Stimulated activated CD4-positive, alpha-beta T cell treated with anti-CD3 and anti-CD28 coated beads, Interleukin-4, amount 100 ng/mL, for 24 hours (primary cell): Measurements from ENCODE around the gene ZMYND11.

Experiments
- DNase-seq: peaks from one replicate; pipeline ENCODE4 v3.0.0-alpha.2; 2020

ZMYND11 gene

DNA sequence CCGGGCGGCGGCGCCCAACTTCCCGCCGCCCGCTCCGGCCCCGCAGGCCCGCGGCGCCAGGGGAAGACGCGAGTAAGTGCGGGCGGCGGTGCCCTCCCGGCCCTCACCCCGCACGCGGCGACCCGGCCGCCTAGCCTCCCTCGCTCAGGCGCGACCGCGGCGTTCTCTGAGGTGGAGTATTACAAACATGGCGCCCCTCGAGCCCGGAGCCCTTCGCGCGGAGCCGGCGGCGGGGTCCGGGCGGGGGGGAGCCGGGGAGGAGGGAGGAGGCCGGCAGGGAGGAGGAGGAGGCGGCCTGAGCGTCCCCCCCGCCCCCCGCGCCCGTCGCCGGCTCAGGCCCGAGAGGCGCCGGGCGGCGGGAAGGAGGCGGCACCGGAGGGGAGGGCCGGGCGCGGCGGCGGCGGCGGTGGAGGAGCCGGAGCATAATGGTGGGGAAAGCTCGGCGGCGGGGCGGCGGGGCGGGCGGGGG is at the start of gene ZMYND11:
Gene ZMYND11, plus strand, starts transcription at position 324 of the 469 bp plus-strand sequence. CDS start 44,558 bp downstream, outside the sequence.
- DNase-seq: peak; percentile 61

DNA sequence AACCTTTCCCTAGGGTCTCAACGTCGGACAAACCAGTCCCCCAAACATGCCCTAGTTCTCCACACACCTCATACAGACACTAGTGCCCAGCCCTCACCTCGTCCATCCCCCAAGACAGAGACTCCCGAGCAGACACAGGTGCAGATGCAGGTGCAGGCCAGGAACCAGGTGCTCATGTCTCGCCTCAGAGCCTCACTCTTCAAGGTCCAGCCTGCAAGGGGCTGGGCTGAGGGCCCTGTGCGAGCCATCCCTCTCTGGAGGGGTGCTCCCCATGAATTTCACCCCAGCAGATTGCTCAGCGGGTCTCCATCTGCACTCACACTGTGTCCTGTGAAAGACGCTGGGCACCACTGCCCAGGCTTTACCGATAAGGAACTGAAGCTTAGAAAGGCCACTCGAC is 49.2 kb upstream of the ZMYND11 start:
- no peak for DNase-seq

DNA sequence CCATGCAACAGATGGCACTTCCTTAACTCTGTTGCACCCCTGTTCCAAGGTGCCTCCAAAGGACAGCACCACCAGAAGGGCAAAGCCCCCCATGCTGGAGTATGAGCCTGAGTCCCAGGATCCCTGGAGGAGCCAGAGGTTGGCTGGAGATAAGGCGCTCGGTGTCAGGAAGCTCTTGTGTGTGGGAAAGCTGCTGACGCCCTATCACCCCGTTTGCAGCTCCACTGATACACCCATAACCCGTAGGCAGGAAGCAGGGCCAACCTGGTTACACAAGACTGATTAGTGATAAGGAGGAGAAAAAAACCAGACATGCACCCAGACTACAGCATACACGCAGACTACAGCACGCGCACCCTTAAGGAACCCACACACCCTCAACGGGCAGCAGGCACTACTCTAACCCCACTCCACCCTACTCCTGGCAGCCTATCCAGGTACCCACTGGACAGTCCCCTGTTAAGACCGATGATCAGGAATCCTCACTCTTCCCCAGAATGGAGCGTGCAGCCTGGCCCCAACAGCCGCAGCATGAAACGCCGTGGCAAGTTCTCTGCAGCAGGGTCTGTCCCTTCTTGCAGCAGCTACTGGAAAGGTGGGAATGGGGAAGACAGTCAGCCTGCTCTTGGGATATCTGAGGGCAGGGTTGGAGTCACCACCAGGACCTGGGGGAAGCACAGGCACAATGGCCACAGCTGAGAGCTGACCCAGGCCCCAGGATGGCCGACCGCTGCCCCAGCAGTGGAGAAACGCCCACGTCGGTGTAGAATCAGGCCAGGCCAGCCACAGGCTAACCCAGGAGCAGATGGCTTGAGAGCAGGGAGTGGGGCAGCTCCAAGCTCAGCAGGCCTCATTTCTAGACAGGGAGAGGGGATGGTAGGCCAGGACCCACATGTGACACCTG is 47.8 kb upstream of the ZMYND11 start:
- no peak for DNase-seq

DNA sequence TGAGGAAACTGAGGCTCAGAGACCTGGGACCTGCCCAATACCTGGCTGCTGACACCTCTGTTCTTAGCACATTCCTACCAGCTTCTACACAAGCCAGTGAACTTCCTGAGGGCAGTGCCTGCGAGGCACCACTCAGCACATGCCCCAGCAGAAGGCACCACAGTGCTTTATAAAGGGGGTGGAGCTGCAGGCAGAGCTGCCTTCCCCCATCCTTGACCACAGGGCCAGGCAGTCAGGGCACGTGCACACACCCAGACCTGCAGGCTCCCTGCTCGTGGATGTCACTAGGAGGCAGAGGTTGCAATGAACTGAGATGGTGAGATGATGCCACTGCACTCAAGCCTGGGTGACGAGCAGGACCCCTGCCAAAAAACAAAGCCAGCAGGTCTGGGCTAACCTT is 47.0 kb upstream of the ZMYND11 start:
- no peak for DNase-seq

DNA sequence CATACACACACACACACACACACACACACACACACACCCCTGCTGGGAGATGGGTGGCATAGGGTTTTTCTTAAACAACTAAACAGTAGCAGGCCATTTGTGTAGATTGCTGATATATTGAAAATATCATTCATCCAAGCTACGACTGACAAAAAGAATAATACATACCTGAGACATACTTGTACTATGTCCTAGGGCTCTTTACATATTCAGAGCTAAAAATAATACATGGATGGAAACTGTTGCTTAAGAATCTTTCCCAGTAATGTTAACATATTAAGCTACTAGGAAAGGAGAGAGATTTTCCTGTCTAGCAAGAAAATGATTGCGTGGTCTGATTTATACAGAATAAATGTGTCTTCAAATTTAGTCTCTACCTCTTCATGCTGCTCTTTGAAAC is 46.0 kb upstream of the ZMYND11 start:
- no peak for DNase-seq

DNA sequence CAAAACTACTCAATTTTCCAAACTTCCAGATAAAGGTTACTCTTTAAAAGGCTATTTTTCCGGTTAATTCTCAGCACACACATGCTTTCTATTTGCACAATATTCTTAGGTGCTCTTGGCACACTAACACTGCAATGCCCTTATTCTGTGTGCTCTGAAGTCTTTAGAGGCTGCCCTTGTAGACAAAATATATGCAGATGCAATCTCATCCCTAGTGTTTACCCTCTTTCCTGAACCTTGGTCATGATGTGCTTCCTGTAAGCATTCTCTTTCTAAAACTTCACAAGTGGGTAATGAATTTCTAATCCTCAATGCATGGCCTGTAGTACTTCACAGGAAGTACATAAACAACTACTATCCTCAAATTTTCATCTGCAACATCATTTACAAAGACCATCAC is 45.1 kb upstream of the ZMYND11 start:
- DNase-seq: no peak

DNA sequence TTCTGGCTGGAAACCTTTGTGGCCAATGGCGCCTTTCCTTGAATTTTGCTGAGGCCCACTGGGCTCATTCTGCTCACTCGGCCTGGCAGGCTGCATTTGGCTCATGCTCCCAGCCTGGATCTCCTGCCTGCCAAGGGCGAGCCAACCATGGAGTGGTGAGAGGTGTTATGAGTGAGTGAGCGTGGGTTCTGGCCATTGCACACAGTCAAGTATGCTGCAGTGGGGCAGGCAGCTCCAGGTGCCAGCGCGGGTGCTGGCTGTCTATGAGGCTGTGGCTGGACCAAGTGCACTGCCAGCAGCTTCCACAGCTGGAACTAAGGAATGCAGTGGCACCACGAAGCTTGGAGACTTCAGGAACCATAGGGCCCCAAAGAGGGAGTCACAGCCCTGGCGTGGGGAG is 43.9 kb upstream of the ZMYND11 start:
- DNase-seq: no peak

DNA sequence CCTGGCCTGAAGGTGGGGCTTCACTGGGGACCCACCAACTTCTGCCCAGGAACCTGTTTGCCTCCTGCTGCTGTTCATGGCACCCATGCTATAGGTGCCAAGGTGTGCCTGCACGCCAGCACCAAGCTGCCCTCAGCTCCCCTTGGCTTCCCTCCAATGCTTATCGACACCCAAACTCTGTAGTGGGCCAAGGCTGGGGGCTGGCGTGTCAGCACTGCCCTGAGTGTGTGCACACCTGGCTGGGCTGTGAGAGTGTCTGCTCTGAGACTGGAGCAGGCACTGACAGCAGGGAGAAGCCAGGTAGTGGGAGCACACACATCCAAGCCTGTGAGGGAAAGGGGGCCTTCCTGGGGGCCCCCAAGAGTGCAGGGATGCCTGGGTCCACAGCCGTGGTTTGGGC is 43.1 kb upstream of the ZMYND11 start:
- no peak for DNase-seq

DNA sequence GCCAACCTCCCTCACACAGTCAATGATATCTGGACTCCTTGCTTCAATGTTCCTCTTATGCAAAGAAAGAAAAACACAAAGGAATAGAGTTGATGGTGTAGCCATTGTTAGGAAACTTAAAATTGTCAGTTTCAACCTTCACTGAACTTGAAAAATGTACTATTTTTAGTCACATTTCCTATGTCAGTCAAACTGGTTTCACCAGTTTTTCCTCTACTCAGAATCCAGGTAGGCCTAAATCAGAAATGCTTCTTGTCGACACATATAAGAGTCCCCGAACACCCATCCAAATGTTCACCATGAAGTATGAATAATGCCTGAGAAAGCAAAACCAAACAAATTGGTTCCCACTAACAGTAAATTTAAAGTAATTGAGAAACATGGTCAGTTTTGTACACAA is 42.4 kb upstream of the ZMYND11 start:
- DNase-seq: no peak

DNA sequence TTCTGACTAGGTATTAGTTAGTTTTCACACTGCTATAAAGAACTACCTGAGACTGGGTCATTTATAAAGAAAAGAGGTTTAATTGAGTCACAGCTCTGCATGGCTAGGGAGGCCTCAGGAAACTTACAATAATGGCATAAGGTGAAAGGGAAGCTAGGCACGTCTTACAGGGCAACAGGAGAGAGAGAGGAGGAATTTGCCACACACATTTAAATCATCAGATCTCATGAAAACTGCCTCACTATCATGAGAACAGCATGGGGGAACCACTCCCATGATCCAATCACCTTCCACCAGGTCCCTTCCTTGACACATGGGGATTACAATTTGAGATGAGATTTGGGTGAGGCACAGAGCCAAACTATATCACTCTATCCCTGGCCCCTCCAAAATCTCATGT is 40.6 kb upstream of the ZMYND11 start:
- DNase-seq: no peak

DNA sequence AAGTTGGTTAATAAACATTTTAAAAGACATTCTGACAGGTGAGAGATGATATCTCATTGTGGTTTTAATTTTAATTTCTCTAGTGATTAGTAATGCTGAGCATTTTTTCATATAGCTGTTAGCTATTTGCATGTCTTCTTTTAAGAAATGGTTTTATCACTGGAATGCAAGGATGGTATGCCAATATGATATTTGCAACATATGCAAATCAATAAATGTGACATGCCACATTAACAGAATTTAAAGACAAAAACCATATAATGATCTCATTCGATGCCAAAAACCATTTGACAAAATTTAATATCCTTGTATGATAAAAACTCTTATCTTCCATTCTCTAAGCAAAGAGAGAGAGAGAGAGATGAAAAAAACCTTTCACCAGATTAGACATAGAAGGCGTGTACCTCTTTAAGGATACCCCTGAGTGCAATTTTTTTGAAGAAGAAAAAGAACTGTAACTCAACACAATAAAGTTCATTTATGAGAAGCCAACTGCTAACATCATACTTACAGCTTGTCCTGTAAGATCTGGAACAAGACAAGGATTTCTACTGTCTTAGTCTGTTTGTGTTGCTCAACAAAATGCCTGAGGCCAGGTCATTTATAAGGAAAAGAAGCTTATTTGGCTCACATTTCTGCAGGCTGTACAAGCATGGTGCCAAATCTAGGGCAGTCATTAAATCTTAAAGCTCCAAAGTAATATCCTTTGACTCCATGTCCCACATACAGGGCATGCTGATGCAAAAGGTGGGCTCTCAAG is 39.7 kb upstream of the ZMYND11 start:
- DNase-seq: no peak

DNA sequence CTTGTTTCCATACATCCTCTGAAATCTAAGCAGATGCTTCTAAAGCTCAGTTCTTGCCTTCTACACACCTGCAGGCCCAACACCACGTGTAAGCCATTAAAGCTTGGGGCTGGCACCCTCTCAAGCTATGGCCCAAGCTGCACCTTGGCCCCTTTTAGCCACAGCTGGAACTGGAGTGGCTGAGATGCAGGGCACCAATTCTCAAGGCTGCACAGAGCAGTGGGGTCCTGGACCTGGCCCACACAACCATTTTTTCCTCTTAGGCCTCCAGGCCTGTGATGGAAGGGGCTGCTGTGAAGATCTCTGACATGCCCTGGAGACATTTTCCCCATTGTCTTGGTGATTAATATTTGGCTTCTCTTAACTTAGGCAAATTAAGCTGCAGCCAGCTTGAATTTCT is 38.8 kb upstream of the ZMYND11 start:
- DNase-seq: no peak

DNA sequence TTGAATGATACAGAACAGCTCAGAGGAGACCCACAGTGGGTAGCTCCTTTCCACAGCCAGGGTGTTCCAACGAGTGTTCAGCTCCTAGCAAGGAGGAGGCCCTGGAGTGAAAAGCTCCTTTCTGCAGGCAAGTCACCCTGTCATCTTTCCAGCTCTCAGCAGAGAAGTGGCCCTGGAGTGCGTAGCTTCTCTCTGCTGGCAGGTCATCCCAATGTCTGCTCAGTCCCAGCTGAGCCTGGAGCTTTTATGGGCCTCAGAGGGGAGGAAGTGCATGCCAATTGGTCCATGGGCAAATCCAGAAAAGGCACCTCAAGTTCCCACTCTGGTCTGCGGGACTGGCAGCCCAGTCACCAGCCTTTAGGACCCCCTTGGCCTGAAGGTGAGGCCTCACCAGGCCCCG is 30.8 kb upstream of the ZMYND11 start:
- no peak for DNase-seq

DNA sequence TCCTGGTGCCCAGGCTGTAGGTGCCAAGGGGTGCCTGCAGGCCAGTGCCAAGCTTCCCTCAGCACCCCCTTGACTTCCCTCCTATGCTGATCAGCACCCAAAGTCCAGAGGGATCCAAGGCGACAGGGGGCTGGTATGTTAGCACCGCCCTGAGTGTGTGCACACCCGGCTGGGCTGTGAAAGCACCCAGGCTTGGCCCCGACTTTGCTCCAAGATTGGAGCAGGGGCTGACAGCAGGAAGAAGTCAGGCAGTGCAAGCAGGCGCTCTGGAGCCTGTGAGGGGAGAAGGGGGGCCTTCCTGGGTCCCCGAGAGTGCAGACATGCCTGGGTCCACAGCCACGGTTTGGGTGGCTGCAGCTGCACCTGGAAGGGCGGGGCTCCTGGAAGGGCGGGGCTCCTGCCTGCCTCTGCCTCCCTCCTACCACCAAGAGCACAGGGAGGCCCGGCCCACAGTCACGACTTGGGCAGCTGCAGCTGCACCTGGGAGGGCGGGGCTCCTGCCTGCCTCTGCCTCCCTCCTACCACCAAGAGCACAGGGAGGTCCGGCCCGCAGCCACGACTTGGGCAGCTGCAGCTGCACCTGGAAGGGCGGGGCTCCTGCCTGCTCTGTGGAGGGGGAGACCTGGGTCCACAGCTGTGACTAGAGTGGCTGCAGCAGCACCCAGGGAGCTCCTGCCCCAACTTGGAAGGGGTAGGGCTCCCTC is 30.2 kb upstream of the ZMYND11 start:
- DNase-seq: no peak

DNA sequence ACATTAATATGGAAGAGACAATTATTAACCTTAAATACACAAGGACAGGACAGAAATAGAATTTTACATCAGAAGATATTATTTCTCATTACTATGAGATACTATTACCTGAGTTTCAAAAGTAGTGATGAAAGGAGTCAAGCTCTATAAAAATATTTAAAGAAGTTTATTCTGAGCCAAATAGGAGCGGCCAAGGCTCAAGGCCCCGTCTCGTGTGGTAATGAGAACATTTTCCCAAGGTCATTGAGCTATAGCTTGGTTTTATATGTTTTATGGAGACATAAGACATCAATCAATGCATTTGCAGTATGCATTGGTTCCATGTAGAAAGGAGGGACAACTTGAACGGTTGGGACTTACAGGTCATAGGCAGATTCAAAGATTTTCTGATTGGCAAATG is 29.4 kb upstream of the ZMYND11 start:
- no peak for DNase-seq

DNA sequence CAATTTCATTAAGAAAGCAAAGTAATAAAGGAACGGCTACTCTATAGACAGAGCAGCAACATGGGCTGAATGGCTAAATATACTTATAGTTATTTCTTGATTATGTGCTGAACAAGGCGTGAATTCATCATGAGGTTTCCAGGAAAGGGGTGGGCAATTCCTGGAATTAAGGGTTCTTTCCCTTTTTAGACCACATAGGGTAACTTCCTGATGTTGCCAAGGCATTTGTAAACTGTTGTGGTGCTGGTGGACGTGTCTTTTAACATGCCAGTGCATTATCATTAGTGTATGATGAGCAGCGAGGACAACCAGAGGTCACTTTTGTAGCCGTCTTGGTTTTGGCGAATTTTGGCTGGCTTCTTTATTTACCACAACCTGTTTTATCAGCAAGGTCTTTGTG is 28.5 kb upstream of the ZMYND11 start:
- no peak for DNase-seq

DNA sequence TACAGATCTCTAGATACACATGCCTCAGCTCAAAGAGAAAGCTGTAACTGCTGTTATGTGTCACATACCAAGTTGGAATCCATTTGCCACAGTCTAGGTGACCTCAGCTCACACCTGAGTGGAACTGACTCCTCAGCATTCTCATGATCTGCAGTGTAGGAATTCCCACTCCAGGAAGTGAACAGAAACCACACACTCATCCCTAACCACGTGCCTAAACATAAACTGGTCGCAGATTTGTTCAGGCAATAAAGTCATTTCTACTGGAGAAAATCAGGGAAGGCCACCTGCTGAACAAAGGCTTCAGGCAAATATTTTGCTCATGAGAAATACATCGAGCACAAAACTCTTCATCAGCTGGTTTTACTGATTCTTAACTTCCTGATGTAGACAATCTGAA is 23.0 kb upstream of the ZMYND11 start:
- DNase-seq: no peak

DNA sequence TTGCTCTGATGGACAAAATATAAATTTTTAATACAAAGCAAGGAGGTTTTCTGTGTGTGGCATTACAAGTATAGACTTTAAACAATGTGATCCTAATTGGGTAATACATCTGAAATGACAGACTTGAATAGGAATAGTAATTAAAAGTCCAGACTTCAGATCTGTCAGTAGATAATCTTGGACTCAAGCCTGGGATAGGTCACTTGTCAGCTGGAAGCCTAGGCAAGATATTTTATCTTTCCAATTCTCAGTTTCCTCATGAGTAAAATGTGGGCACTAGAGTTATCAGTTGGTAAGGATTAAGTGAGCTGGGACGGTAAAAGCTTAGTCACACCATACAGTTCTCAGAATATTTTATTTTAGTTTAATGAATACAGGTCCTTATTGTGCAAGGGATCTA is 10.4 kb upstream of the ZMYND11 start:
- DNase-seq: no peak

DNA sequence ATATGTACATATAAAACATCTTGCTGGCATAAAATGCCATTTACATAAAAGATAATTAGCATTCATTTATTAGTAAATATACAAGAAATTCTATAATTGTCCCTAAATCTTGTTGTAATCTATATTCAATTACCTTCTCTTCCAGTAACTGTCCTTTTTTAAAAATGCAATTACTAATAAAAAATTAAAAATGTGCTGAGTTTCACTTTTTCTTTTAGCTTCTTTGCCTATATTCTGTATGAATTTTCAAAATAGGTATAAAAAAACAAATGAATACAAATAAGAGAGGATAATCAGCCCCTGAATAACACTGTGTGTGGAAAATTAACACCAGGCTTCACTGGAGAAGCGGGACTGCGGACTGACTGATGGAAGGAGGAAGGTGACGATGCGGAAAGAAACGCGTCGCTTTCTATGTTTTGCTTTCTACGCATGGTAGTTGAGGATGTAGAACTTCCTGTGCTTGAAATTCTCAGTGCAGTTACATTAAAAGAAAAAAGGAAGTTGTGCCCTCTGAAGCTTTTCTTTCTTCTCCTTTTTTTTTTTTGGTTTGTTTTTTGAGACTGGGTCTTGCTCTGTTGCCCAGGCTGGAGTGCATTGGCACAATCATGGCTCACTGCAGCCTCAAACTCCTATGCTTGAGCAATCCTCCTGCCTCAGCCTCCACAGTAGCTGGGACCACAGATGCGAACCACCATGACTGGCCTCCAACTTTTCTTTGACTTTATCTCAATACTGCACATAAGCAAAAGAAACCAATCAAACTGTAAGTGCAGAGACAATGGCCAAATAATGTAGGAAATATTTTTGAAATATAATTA is 7.4 kb upstream of the ZMYND11 start:
- DNase-seq: peak; percentile 21

DNA sequence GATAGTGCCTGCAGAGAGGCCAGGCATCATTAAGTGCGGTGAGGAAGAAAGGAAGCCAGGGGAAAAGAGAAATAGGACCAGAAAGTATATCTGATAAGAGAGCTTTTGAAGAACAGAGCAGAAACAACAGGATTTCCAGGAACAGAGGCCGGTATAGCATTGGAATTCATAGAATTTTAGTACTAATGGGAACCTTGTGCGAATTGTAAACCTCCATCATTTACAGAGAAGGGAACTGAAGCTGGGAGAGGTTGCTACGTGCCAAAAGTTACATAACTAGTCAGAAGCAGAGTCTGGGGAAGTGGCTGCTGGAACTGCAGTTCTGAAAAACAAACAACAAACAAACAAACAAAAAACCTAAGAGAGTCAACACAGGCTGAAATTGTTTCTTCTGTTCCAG is 5.4 kb upstream of the ZMYND11 start:
- no peak for DNase-seq

DNA sequence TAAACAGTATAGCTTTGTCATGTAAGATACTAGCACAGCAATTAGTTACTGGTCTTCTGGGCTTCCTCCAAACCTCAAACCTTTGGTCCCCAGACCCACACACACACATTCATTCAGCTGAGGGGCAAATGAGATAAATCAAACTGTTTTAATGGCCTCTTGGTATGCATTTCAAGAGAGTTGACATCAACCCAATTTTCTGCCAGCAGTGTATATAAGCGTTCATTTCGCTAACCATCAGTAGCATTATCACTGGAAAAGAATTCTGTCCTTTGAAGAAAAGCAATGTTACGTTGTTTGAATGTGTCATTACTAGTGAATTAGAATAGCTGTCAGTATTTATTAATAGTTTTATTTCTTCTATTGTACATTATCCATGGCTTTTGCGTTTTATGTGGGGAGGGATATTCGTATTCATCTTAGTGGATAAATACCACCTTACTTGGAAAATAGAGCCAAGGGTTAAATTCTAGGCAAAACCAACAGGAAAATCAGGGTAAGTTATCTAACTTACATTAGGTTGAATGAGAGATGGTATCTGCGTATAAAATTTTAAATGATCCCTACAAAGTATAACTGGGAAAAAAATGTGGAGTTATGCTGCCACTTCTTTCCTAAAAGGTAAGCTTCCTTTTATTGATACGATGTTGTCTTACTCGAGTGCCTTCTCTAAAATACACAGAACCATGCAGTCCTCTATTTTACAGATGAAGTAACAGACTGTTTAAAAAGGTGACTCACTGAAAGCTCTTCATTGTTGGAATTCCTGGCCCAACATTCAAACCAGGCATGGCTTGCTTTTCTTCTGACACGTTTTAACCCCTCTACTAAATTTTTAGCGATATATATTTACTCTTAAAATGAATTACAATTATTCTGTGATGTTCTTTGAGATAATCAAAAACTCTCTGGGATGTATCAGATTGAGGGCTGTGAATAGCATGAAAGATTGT is 2.0 kb upstream of the ZMYND11 start:
- DNase-seq: no peak
